Keratinocyte (primary cell): ENCODE measurements around the gene OR1M1. TPM values are rescaled to one million over a fixed set of nuclear protein-coding genes. Genes with fewer than 3 reads are reported as not detected.
"Not testable (repeated sequence)": the region's sequence is repeated elsewhere in the genome, so short reads cannot be mapped to it uniquely, and the experiment has no call there.

Source experiments
- DNase-seq: peaks from one replicate; pipeline ENCODE4 v3.0.0-alpha.2; 2011; ENCODE audit warnings: low read depth, missing footprints, low spot score
- FAIRE-seq: peaks from 2 replicates; lab custom pipeline; 2011; peaks lifted over from hg19 to GRCh38; lab: Jason Lieb, UNC
- H2AFZ ChIP-seq: 2 replicates; pipeline ENCODE4 v1.6.0; 2012; ENCODE audit warnings: low read length, control low read depth, inconsistent platforms; ENCODE audit not compliant: control insufficient read depth
- H3K27ac ChIP-seq: 2 replicates; pipeline ENCODE4 v1.5.1; 2011; ENCODE audit warnings: low read length; ENCODE audit not compliant: control insufficient read depth, insufficient read depth
- H3K27me3 ChIP-seq: 3 replicates; pipeline ENCODE4 v1.6.0; 2011; ENCODE audit warnings: low read length; ENCODE audit not compliant: control insufficient read depth, insufficient read depth; ENCODE audit errors: extremely low read depth
- H3K36me3 ChIP-seq, 2 experiments: 2 replicates in 1 of 2; 3 replicates in 1 of 2; pipeline ENCODE4 v1.5.1; 2011; ENCODE audit warnings: low read length in 2 of 2, mild to moderate bottlenecking in 1 of 2; ENCODE audit not compliant: control insufficient read depth in 2 of 2, insufficient read depth in 2 of 2; ENCODE audit errors: extremely low read depth in 1 of 2
- H3K4me1 ChIP-seq: 3 replicates; pipeline ENCODE4 v1.5.1; 2011; ENCODE audit warnings: low read length; ENCODE audit not compliant: control insufficient read depth, insufficient read depth; ENCODE audit errors: extremely low read depth
- H3K4me2 ChIP-seq: 3 replicates; pipeline ENCODE4 v1.6.0; 2011; ENCODE audit warnings: low read depth, low read length; ENCODE audit not compliant: control insufficient read depth, insufficient read depth; ENCODE audit errors: extremely low read depth
- H3K4me3 ChIP-seq, 3 experiments: fragments of 200-600 bp in 1 of 3; sonication (generic) in 1 of 3; 2 replicates in 2 of 3; 3 replicates in 1 of 3; pipeline ENCODE4 v1.5.1; 2011 to 2016; ENCODE audit warnings: low read length in 3 of 3, mild to moderate bottlenecking in 3 of 3, control low read depth in 2 of 3, inconsistent platforms in 1 of 3, low read depth in 1 of 3, mixed read lengths in 1 of 3, mixed run types in 1 of 3, moderate library complexity in 1 of 3; ENCODE audit not compliant: control insufficient read depth in 2 of 3, insufficient read depth in 2 of 3; ENCODE audit errors: extremely low read depth in 1 of 3
- H3K79me2 ChIP-seq: 2 replicates; pipeline ENCODE4 v1.6.0; 2012; ENCODE audit warnings: low read length; ENCODE audit not compliant: control insufficient read depth, insufficient read depth
- H3K9ac ChIP-seq: 3 replicates; pipeline ENCODE4 v1.6.0; 2011; ENCODE audit warnings: low read length; ENCODE audit not compliant: control insufficient read depth, insufficient read depth; ENCODE audit errors: extremely low read depth
- H3K9me1 ChIP-seq: 3 replicates; pipeline ENCODE4 v1.6.0; 2011; ENCODE audit warnings: low read length; ENCODE audit not compliant: control insufficient read depth, insufficient read depth; ENCODE audit errors: extremely low read depth
- H3K9me3 ChIP-seq: 2 replicates; pipeline ENCODE4 v1.5.1; 2012; ENCODE audit warnings: low read depth, low read length; ENCODE audit not compliant: control insufficient read depth
- H4K20me1 ChIP-seq: 3 replicates; pipeline ENCODE4 v1.6.0; 2011; ENCODE audit warnings: low read length; ENCODE audit not compliant: control insufficient read depth, insufficient read depth; ENCODE audit errors: extremely low read depth
- EZH2 ChIP-seq: IDR thresholded peaks from one replicate; pipeline ENCODE4 v1.6.1; 2012; ENCODE audit warnings: inconsistent platforms, mild to moderate bottlenecking, low read length, moderate library complexity
- dilution Hi-C: fragments of 300-500 bp; cut with MboI; formaldehyde crosslinking; loops from one replicate; pipeline ENCODE4 v1.7.0; 2020; ENCODE audit warnings: low sequenced_read_pairs; ENCODE audit not compliant: extremely low pct_ligation_motif_present
- polyA plus RNA-seq, 5 experiments: library from polyadenylated mRNA; depleted of rRNA in 3 of 5; stranded (reverse) in 3 of 5; stranded (forward) in 1 of 5; unstranded in 1 of 5; fragments of >200 nt; gene quantifications; 1 replicate in 1 of 5; 2 replicates in 3 of 5; 3 replicates in 1 of 5; pipeline versions ENCODE4 v1.2.1 to v1.2.3, GENCODE V29; 2011 to 2012; ENCODE audit warnings: missing spikeins in 2 of 5, low read depth in 1 of 5, low replicate concordance in 1 of 5
- TF ChIP-seq, protein P1 (sequence below), 3 experiments: IDR thresholded peaks in 1 of 3; conservative IDR thresholded peaks in 1 of 3; optimal IDR thresholded peaks in 1 of 3; 2 replicates in 2 of 3; 3 replicates in 1 of 3; pipeline versions ENCODE3 to v1.5.1; 2011; ENCODE audit warnings: low read length in 3 of 3, mild to moderate bottlenecking in 3 of 3, moderate library complexity in 2 of 3, control low read depth in 1 of 3, inconsistent platforms in 1 of 3; ENCODE audit not compliant: insufficient read depth in 2 of 3; ENCODE audit errors: extremely low read depth in 1 of 3

Gene OR1M1
- polyA plus RNA-seq, 1 donor (not counting 4 experiments of a cell fraction or from before 2014, with no cell fraction given): not detected

GRCh38 chr19:9054765-9055164 is 32.1 kb upstream of the OR1M1 start:
- H3K36me3 ChIP-seq: no peaks in the 10 kb centered on the region
- peak overlapping the region; percentile 46 for H3K4me2 ChIP-seq
- dilution Hi-C loops: no loop called here
- no peak for DNase-seq
- no peak overlapping the region for H3K4me3 ChIP-seq
- H3K9me3 ChIP-seq: no peaks in the 10 kb centered on the region
- no peak for TF ChIP-seq EZH2
- TF ChIP-seq, protein P1, sequence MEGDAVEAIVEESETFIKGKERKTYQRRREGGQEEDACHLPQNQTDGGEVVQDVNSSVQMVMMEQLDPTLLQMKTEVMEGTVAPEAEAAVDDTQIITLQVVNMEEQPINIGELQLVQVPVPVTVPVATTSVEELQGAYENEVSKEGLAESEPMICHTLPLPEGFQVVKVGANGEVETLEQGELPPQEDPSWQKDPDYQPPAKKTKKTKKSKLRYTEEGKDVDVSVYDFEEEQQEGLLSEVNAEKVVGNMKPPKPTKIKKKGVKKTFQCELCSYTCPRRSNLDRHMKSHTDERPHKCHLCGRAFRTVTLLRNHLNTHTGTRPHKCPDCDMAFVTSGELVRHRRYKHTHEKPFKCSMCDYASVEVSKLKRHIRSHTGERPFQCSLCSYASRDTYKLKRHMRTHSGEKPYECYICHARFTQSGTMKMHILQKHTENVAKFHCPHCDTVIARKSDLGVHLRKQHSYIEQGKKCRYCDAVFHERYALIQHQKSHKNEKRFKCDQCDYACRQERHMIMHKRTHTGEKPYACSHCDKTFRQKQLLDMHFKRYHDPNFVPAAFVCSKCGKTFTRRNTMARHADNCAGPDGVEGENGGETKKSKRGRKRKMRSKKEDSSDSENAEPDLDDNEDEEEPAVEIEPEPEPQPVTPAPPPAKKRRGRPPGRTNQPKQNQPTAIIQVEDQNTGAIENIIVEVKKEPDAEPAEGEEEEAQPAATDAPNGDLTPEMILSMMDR (optimal IDR thresholded peaks at IDR 0.05 in 1 of 3, IDR thresholded peaks at IDR 0.05 in 1 of 3, conservative IDR thresholded peaks at IDR 0.05 in 1 of 3; ENCODE audit: extremely low read depth in 1 of 3, insufficient read depth in 2 of 3, low read length in 3 of 3): no peak
- no peaks in the 10 kb centered on the region for H4K20me1 ChIP-seq
- H3K27me3 ChIP-seq: no peaks in the 10 kb centered on the region
- peak overlapping the region; percentile 63 for H3K27ac ChIP-seq
- H3K79me2 ChIP-seq: no peaks in the 10 kb centered on the region
- peak overlapping the region; percentile 53 for H2AFZ ChIP-seq
- H3K9ac ChIP-seq: peak overlapping the region; percentile 50
- peaks cover 15% of the 10 kb centered on the region for H3K4me1 ChIP-seq
- no peaks in the 10 kb centered on the region for H3K9me1 ChIP-seq
- peak; percentile 26 for FAIRE-seq

DNA sequence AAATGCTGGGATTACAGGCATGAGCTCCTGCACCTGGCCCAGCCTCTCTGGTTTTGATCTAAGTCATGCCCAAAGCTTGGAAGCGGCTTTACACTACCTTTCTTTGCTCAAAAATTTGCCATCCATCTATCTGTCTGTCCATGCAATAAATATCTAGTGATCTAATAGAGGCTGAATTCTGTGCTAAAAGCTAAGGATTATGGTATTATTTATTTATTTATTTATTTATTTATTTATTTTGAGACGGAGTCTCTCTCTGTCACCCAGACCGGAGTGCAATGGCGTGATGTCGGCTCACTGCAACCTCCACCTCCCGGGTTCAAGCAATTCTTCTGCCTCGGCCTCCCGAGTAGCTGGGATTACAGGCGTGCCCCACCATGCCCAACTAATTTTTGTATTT is 30.7 kb upstream of the OR1M1 start:
- H3K36me3 ChIP-seq, H3K9me3 ChIP-seq, H3K27ac ChIP-seq, DNase-seq, dilution Hi-C loops, H3K79me2 ChIP-seq, H3K4me3 ChIP-seq, H3K27me3 ChIP-seq, FAIRE-seq, H2AFZ ChIP-seq, H3K4me2 ChIP-seq, H3K9me1 ChIP-seq, H4K20me1 ChIP-seq, H3K9ac ChIP-seq: not testable (repeated sequence)
- H3K4me1 ChIP-seq: peaks cover 15% of the 10 kb centered on the region
